Caki2 (cell line): ENCODE measurements around the gene DVL2. TPM values are rescaled to one million over a fixed set of nuclear protein-coding genes. Genes with fewer than 3 reads are reported as not detected.

Experiments used
- DNase-seq: peaks from one replicate; pipeline ENCODE4 v3.0.0-alpha.2; 2015; ENCODE audit warnings: low read depth
- in situ Hi-C: cut with HindIII; loops from 2 replicates; pipeline ENCODE4 v1.10.0; 2016; ENCODE audit warnings: low sequenced_read_pairs, low pct_unique_long_range_greater_than_20kb, mixed read lengths
- total RNA-seq: library from RNA; depleted of rRNA; stranded (reverse); fragments of >200 nt; shearing (Covaris generic); gene quantifications from 2 replicates; pipeline ENCODE4 v1.2.3, GENCODE V29; 2014; ENCODE audit warnings: low replicate concordance

The DVL2 gene
- total RNA-seq, 1 experiment from 2014 or later, result 33.3 TPM

DNA sequence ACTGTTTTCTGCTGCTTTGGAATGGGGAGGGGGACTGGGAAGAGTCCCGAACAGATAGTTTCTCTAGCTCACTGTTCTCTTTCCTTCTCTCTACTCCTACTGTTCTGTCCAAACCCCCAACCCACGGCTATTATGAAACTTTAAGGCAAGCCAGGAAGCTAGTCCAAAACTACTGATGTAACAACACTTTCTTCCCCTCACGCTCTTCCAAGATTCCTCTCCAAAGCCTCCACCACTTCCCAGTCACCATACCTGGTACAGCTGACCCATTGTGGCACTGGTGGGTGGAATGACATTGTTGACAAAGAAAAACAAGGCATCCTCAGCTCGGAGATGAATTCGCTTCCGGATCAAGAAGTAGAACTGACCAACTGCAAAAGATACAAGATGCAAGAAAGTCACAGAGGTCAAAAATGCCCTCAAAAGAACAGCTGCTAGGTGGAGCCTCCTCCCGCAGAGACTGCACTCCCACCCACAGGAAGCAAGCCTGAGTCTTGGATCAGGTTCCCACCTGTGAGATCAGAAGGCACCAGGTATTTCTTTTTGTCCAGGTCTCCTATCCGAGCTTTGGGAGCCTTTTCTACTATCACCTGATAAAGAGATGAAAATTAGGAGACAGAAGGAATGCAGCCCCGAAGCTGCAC, 6.9 kb upstream of the DVL2 start:
- in situ Hi-C loops, result no loop called here
- DNase-seq, result no peak

DNA sequence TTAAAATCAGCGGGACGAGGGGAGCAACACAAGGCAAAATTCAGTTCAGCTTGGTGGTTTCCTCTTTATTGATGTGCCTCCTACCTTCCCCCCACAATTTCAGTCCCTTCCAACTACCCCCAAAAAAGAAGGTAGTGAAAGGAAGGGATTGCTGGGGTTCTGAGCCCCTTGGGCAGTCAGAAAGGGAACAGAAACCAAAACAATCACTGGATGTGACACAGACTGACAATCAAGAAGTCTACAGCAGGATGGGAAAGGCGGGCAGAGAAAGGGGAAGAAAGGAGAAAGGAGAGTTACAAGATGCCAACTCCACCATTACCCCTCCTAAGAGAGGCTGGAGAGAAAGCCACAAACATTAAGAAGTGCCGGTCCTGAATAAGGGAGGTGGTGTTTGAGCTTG, 6.1 kb upstream of the DVL2 start:
- in situ Hi-C loops, result no loop called here
- no peak for DNase-seq

DNA sequence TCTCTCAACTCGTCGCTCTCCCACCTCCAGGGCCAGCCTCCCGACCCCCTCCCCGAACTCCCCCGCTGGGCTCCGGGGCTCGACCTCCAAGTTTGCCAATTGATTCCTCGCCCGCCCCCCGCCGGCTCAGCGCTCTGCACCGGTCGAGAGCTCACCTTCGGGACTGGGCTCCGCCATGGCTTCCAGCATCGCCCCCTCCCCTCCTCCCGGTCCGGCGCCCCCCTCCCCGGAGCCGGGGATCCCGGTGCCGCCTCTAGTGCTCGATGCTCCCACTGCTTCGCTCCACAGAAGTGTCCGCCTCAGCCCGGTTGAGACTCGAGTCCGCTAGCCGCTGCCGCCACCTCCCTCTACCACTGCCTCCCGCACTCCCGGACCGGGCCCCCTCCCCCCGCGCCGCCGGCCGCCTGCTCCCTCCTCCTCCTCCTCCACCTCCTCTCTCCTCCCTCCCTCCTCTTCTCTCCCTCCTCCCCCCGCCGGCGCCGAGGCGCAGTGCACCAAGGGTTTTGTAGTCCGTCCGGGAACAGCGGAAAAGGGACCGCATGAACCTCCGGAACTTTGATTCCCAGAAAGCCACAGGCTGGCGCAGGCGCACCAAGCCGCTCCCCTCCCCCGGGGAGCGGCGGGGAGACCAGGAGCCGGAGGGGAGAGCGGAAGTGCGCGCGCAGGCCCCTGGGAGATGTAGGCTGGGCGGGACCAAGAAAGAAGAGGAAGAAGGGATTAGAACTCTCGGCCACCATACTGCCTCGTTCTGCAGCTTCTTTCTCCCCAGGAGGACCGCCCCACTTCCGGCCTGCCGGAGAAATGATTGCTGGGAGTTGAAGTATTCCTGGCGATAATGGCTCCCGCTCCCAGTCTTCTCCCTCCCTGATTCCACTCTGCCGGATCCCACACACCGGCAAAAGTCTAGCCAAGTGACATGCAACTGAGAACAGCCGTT, 5.0 kb upstream of the DVL2 start, which contains the start of gene PHF23:
Gene PHF23, minus strand, starts transcription at position 367 of the 937 bp plus-strand sequence. Its CDS starts 178 bp downstream, at position 189.
- in situ Hi-C loops, result no loop called here
- DNase-seq, result peak; percentile 100

DNA sequence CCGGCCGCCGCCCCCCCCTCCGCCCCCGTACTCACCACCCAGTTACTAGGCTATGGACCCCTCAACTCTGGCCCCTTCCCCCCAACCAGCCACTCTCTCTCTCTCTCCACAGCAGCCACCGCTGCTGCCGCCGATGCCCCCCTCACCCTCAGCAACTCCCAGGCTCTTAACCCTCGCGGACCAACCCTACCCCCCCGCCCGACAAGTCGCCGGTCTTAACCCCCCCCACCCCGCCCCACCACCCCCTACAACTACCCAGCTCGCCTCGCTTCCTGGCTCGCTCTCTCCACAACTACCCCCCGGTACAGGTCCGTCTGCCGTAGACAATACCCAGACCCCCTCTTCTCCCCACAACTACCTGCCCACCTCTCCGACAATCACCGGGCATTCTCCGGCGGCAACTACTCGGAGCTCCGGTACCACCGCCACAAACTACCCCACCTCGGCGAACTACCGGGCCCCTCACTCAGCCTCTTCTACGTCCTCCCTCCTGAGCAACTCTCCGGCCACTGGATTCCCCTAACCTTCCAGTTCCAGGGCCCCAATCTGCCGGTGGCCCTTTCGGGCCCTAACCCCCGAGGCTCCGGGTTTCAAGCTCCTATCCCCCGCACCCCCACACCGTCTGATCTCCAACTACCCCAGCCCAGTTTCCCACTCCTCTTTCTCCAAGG, 4.2 kb upstream of the DVL2 start:
- in situ Hi-C loops, result no loop called here
- no peak for DNase-seq

DNA sequence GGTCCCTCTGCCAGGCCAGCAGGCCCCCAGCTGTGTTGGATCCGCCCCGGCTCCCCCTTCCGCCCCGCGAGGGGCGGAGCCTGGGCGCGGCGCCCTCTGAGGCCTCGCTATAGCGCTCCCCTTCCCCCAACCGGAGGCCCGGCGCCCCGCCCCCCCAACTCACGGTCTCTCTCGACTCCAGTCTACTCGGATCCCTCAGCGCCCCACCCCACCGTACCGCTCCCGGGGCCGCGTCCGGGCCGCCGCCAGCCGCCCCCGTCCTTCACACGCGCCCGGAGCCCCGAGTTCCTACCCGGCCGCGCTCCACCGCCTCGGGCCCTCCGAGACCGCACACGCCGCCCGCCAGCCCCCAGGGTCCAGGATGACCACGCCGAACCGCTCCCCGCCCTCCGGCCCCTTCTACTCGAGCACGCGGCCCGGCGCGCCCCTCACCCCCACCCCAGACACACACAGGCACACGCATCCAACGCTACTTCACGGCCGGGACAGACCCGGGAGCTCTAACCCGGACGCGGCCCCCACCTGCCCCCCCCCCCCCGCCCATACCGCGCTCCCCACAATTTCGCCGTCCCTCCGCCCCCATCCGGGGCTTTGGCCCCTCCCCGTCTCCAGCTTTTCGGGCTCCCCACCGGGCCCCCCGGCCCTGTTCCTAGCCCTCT, 3.6 kb upstream of the DVL2 start:
- in situ Hi-C loops, result no loop called here
- DNase-seq, result peak; percentile 38

DNA sequence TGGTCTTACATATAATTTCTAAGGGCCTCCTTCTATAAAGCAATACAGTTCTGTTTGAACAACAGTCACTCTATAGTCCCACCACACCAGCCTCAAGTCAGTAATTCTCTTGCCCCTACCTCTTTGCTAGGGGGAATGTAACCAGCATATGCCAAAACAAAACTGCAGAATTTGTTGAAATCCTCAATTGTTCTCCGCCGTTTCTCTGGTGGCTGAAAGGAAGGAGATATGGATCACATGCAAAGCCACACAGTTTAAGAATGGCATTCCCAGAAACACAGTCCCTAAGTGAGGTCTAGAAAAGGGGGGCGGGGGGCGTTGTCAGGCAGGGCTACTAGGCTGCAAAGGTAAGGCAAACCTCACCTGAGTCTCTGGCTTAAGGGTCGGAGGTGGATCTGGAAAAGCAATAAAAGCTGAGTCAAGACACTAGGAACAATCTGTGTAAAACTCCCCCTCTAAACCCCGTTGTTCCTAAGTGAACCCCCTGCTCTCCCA, 3.0 kb upstream of the DVL2 start:
- in situ Hi-C loops, result no loop called here
- no peak for DNase-seq

DNA sequence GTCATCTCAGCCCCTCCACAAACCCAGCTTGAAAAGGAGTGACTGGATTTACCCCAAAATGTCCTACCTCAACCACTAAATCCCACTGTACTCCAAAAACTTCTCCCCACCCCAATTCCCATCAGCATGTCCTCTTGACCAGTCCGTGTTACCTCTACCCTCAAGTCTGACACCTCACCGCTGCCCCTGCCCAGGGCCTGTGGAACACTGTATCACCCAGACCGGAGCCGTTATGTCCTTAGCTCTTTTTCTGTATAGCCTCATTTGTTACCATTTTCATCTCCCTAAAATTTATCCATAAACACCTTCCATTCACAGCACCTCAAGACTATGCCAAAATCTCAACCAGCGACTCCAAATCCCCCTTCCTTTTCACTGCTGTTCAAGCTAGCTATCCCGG, 2.5 kb upstream of the DVL2 start:
- in situ Hi-C loops, result no loop called here
- no peak for DNase-seq

DNA sequence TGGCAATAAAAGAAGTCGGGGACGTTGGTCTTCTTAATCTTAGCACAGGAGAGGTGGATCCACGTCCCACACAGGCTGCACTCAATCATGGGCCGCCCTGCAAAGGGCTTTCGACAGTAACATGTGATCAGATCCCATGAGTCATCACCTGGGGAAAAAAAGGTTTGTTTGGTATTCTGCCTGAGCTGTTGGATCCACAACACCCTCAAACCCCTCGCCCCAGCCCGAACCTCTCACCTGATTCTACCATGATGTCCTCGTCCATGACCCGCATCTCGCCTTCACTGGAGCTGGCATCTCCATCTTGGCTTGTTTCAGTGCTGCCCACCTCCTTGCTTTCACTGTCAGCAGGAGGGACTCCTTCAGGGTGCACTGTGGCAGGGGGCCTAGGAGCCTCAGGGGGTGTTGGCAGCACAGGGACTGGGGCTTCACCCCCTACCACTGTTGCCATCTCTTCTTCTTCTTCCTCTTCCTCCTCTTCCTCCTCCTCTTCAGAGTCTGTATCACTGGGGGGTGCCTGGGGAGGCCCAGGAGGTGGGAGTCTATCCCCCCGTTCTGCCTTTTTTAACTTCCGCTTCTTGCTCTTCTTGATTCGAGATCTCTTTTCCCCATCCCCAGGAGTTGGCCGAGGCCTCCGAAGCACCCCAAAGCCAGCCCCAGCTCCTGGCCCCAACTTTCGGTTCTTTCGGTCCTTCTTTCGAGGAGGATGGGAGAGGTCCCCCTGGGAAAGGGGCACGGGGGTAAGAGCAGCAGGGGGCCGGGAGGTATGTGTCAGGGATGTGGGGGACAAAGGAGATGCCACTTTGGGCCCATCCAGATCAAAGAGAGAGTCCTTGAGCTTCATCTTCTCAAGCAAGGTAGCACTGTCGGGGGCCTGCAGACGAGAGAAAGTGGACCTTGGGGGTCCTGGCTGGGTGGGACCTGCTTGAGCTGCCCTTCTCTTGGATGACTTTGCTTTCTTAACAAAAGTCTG, 1.7 kb upstream of the DVL2 start:
- in situ Hi-C loops, result no loop called here
- no peak for DNase-seq

DNA sequence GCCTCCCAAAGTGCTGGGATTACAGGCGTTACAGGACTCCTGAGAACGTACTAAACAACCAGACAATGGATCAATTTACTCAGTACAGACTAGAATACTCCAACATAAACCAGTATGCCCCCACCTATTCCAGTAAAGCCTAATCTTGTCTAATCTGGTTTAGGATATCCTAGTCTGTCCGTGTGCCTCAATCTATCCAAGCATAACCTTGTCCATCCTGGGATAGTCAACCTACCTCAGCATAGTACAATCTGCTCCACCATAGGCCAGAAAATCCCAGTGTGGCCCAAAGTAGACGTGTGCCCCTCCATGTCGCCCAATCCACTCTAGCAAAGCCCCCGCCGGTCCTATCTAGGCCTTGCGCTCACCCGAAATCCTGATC, 625 bp downstream of the DVL2 start:
- DNase-seq, result no peak
- in situ Hi-C loops, result no loop called here

DNA sequence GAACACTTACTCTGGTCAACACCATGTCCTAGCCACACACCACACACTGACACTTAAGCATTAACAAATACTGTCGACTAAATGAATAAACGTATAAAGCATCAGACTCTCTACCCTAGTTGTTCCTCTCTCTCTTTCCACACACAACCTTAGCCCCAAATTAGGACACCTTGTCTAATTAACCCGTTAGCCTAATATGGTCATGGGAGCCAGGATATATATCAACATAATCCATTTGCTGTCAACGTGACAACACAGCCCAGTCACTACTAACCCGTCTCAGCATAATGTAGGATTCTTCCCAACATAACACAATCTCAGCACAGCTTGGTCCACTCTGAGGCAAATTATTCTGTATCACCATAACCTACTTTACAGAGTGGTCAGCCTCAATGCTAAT, 2.2 kb downstream of the DVL2 start:
- DNase-seq, result no peak
- in situ Hi-C loops, result no loop called here

DNA sequence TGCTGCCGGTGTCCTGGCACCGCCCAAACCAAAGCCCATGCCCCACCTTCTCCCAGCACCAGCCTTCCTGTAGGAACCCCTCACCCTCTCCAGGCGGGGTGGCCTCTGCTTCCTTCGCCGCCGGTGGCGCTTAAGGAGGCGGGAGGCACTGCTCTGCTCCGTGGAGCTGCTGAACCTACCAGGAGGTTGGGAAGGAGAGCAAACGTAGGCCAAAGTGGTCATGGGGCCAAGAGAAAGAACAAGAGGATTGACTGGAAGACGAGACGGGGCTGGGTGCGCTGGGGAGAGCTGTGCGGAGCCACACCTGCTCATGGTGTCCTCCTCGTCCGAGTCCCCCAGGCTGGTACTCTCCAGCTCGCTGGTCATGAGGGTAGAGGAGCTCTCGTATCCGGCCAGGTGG, 4.8 kb downstream of the DVL2 start:
- in situ Hi-C loops, result no loop called here
- DNase-seq, result no peak

DNA sequence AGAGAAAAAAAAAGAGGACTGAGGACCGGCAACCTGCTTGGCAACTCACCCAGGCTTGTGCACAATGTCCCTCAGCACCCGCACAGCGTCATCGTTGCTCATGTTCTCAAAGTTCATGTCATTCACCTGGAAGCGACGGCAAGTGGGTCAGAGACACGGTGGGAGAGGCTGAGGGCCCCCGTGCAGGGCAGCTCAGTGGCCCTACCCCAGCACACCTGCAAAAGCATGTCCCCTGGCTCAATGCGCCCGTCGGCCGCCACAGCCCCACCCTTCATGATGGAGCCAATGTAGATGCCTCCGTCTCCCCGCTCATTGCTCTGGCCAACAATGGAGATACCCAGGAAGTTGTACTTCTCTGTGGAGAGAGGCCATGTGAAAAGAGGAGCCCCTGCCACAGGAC, 5.4 kb downstream of the DVL2 start:
- in situ Hi-C loops, result no loop called here
- DNase-seq, result no peak

DNA sequence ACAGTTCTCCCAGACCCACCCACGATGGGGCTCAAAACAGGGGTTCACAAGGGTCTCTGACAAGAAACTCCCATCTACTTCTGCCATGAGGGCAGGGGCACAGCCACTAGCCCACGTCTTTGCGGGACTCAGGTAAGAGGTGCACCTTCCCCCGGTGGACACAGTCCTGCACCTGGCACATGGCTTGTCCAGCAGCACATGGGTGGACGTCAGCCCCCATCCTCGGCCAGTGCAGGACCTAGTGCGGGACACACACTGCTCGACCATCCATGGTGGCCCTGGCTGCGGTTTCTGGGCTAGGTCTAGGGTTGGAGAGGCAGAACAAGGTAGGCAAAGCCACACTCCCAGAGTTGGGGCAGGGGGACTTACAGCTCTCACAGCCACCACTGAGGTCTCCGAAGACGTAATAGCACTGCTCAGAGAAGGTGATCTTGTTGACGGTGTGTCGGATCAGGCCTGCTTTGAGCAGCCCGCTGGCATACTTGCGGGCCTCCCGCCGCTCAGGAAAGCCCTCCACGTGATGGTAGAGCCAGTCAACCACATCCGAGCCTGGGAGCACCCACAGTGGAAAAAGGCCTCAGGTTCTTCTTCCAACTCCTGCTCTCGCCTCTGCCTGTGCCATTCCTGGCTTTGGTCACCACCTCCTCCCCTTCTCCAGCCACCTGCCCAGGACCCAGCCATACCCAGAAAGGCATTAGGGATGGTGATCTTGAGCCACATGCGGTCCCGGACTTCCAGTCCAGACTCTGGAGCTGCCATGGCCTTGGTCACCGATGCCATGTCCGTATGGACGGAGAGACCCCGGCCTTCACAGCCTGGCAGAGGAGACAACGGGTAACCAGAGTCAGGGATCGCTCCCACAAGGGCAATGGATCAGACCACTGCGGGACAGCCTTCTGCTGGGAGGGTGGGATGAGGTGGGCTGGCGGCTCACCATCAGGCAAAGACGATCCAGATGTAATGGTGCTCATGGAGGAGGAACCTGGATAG, 7.3 kb downstream of the DVL2 start:
- no peak for DNase-seq
- in situ Hi-C loops, result no loop called here

DNA sequence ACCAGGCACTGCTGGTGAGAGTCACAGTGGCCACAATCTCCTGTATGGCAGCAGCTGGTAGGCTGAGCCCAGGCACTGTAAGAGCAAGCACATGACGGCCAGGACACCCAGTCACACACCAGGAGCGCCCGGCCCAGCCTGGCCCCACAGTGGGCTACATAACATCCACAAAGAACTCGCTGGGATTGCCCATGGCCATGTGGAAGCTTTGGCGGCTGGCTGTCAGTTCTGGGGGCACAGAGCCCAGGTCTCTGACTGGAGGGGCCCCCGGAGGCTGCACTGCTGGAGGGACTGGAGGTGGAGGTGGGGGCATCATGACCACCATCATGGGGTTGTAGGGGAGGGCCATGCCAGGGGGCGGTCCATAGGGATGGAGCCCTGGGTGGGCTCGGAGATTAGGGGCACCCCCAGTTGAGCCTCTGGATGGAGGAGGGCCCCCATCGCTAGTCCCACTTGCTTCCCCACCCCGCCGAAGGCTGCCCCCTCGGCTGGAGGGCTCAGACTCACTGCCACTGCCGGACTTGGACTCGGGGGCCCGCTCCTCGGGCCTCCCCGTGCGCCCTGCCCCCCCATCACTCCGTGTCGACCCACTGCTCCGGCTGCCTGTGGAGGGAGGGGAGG, 8.5 kb downstream of the DVL2 start:
- in situ Hi-C loops, result no loop called here
- no peak for DNase-seq

DNA sequence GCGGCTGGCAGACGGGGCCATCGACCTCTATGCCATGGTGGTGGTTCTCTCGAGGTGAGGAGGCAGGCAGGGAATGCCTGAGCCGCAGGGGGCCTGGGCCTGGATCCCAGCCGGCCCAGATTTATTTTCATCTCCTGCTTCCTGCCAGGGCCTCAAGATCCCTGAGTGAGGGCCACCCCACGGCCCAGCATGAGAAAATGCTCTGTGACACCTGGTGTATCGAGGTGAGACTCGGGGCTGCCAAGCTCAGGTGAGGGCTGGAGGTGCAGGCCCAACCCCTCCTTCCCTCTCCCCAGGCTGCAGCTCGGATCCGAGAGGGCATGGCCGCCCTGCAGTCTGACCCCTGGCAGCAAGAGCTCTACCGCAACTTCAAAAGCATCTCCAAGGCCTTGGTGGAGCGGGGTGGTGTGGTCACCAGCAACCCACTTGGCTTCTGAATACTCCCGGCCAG, 9.6 kb downstream of the DVL2 start:
- in situ Hi-C loops, result no loop called here
- DNase-seq, result no peak

DNA sequence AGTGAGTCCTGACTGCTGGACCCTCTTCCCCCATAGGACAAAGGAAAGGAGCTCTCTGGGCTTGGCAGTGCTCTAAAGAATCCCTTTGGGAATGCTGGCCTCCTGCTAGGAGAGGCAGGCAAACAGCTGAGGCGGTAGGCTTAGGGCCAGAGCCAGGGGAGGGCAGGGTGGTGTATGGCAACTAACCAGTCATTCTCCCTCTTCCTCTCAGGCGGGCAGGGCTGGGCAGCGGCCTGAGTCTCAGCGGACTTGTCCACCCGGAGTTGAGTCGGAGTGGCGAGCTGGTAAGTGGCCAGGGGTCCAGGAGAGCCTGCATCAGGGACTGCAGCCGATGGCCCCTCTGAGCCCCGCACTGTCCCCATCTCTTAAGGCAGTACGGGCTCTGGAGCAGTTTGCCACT, 10.2 kb downstream of the DVL2 start:
- in situ Hi-C loops, result no loop called here
- DNase-seq, result no peak
